ENCODE results near the gene TBC1D22A. TPM values are rescaled to one million over a fixed set of nuclear protein-coding genes. Genes with fewer than 3 reads are reported as not detected.

TBC1D22A gene
- total and polyA plus RNA-seq, 10 of the 15 experiments (the other 5 are each of a cell fraction or from before 2014, with no cell fraction given): 0.63 to 44.7 (median 27.4) TPM

DNA sequence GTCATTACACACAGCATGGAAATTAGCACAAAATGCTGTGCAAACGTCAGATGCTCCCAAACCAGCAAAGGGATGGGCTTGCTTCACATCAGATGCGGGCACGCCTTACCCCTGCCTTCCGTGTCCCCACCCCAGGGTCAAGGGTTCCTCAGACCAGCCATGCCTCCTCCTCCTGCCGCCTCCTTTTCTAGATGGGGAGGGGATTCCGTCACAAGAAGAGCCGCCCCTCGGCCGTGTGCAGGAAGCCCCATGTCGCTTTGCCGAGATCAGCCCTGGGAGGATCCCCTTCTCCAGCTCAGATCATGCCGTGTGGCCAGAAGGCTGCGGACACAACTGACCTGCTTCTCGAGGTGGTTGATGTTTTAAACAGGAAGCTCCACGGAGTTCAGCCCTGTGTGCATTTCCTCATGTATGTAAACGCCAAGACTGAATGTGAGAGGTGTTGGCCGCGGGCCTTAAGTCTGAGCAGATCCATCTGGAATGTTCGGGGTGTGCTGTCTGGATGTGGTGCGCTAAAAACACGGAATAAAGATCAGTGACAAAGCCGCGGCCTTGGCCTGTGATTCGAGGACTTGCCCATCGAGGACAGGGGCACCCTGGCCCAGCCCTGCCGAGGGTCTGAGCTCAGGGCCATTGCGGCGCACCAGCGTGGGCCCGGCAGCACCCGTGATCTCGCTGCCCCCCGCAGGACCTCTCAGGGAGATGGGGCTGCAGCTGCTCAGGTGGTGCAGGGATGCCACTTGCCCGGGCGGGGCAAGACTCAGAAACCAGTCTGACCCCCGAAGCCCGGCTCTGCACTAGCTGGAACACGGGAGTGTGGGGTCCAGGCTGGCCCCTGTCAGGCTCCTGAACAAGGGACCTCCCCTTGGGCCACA, 412.9 kb downstream of the TBC1D22A start:
- intact Hi-C loops (cut with micrococcal nuclease; ENCODE audit: unreplicated experiment): no loop called here
- Histone ChIP-seq H2AFZ (ENCODE audit: control insufficient read depth, low read depth, low read length) (no peak overlapping the region), H3K79me2 (ENCODE audit: control insufficient read depth, insufficient read depth, low read length) (no peaks in the 10 kb centered on the region), H3K9me3 (replicated peaks; ENCODE audit: control insufficient read depth, insufficient read depth, low read length) (no peaks in the 10 kb centered on the region; the same call in 2 of the 3 replicates), H3K4me3 (no peak overlapping the region), H3K36me3 (ENCODE audit: control insufficient read depth in 2 of 2, insufficient read depth in 2 of 2, low read length in 1 of 2) (peaks cover 0 to 3% of the 10 kb centered on the region in 2 experiments; a peak in 3 of 4 replicates), H3K4me1 (ENCODE audit: control insufficient read depth, insufficient read depth, low read length) (no peaks in the 10 kb centered on the region), H3K27ac (ENCODE audit: control insufficient read depth, insufficient read depth) (no peak overlapping the region), H4K20me1 (ENCODE audit: control insufficient read depth, insufficient read depth) (no peaks in the 10 kb centered on the region), H3K4me2 (ENCODE audit: control insufficient read depth, insufficient read depth) (no peak overlapping the region), H3K27me3 (replicated peaks in 1 of 2; ENCODE audit: control insufficient read depth in 2 of 2, insufficient read depth in 2 of 2, low read length in 1 of 2) (no peaks in the 10 kb centered on the region), H3K9ac (ENCODE audit: control insufficient read depth, insufficient read depth, low read length) (no peak overlapping the region)
- no TSS peak for BruUV-seq (replicated peaks)
- ATAC-seq: no peak
- 93% methylated on average over 35 of the region's 38 CpGs for WGBS (ENCODE audit: insufficient coverage, insufficient replicate concordance, low lambda C conversion rate, missing lambda C conversion rate)
- SMC1A ChIA-PET (ENCODE audit: uncharacterized antibody, unreplicated experiment): no interaction called here
- CTCF ChIA-PET: no interaction called here
- DNase-seq (ENCODE audit: low read depth, low spot score): no peak
- POLR2A ChIA-PET: no interaction called here
- RAD21 ChIA-PET (ENCODE audit: unreplicated experiment): no interaction called here
- in situ Hi-C loops (cut with MboI): no loop called here
- FAIRE-seq: no peak
- TF ChIP-seq SIX5 (IDR thresholded peaks at IDR 0.05; ENCODE audit: low read depth, low read length, severe bottlenecking): no peak
- TF ChIP-seq, protein P1, sequence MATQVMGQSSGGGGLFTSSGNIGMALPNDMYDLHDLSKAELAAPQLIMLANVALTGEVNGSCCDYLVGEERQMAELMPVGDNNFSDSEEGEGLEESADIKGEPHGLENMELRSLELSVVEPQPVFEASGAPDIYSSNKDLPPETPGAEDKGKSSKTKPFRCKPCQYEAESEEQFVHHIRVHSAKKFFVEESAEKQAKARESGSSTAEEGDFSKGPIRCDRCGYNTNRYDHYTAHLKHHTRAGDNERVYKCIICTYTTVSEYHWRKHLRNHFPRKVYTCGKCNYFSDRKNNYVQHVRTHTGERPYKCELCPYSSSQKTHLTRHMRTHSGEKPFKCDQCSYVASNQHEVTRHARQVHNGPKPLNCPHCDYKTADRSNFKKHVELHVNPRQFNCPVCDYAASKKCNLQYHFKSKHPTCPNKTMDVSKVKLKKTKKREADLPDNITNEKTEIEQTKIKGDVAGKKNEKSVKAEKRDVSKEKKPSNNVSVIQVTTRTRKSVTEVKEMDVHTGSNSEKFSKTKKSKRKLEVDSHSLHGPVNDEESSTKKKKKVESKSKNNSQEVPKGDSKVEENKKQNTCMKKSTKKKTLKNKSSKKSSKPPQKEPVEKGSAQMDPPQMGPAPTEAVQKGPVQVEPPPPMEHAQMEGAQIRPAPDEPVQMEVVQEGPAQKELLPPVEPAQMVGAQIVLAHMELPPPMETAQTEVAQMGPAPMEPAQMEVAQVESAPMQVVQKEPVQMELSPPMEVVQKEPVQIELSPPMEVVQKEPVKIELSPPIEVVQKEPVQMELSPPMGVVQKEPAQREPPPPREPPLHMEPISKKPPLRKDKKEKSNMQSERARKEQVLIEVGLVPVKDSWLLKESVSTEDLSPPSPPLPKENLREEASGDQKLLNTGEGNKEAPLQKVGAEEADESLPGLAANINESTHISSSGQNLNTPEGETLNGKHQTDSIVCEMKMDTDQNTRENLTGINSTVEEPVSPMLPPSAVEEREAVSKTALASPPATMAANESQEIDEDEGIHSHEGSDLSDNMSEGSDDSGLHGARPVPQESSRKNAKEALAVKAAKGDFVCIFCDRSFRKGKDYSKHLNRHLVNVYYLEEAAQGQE (IDR thresholded peaks at IDR 0.05; ENCODE audit: low read depth, low read length): no peak
- no peak for TF ChIP-seq CHD4 (IDR thresholded peaks at IDR 0.05)
- TF ChIP-seq CBX3 (IDR thresholded peaks at IDR 0.05; ENCODE audit: borderline replicate concordance, low read depth): no peak
- no peak for TF ChIP-seq YY1 (IDR thresholded peaks at IDR 0.05; ENCODE audit: low read depth, low read length)
- no peak for TF ChIP-seq BCL11A (IDR thresholded peaks at IDR 0.05; ENCODE audit: low read depth, low read length)
- no peak for TF ChIP-seq RAD21 (IDR thresholded peaks at IDR 0.05; ENCODE audit: insufficient read depth, low read depth, low read length)
- no peak for TF ChIP-seq NR2C2 (IDR thresholded peaks at IDR 0.05; ENCODE audit: borderline replicate concordance, control insufficient read depth, insufficient read length, low read depth)
- TF ChIP-seq, protein P2, sequence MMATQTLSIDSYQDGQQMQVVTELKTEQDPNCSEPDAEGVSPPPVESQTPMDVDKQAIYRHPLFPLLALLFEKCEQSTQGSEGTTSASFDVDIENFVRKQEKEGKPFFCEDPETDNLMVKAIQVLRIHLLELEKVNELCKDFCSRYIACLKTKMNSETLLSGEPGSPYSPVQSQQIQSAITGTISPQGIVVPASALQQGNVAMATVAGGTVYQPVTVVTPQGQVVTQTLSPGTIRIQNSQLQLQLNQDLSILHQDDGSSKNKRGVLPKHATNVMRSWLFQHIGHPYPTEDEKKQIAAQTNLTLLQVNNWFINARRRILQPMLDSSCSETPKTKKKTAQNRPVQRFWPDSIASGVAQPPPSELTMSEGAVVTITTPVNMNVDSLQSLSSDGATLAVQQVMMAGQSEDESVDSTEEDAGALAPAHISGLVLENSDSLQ (IDR thresholded peaks at IDR 0.05): no peak
- no peak for TF ChIP-seq ZSCAN29 (IDR thresholded peaks at IDR 0.05)
- TF ChIP-seq SPI1 (IDR thresholded peaks at IDR 0.05; ENCODE audit: borderline replicate concordance, insufficient read depth, low read depth, low read length): no peak
- TF ChIP-seq, protein P3, sequence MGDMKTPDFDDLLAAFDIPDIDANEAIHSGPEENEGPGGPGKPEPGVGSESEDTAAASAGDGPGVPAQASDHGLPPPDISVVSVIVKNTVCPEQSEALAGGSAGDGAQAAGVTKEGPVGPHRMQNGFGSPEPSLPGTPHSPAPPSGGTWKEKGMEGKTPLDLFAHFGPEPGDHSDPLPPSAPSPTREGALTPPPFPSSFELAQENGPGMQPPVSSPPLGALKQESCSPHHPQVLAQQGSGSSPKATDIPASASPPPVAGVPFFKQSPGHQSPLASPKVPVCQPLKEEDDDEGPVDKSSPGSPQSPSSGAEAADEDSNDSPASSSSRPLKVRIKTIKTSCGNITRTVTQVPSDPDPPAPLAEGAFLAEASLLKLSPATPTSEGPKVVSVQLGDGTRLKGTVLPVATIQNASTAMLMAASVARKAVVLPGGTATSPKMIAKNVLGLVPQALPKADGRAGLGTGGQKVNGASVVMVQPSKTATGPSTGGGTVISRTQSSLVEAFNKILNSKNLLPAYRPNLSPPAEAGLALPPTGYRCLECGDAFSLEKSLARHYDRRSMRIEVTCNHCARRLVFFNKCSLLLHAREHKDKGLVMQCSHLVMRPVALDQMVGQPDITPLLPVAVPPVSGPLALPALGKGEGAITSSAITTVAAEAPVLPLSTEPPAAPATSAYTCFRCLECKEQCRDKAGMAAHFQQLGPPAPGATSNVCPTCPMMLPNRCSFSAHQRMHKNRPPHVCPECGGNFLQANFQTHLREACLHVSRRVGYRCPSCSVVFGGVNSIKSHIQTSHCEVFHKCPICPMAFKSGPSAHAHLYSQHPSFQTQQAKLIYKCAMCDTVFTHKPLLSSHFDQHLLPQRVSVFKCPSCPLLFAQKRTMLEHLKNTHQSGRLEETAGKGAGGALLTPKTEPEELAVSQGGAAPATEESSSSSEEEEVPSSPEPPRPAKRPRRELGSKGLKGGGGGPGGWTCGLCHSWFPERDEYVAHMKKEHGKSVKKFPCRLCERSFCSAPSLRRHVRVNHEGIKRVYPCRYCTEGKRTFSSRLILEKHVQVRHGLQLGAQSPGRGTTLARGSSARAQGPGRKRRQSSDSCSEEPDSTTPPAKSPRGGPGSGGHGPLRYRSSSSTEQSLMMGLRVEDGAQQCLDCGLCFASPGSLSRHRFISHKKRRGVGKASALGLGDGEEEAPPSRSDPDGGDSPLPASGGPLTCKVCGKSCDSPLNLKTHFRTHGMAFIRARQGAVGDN (IDR thresholded peaks at IDR 0.05): no peak
- TF ChIP-seq, protein P4, sequence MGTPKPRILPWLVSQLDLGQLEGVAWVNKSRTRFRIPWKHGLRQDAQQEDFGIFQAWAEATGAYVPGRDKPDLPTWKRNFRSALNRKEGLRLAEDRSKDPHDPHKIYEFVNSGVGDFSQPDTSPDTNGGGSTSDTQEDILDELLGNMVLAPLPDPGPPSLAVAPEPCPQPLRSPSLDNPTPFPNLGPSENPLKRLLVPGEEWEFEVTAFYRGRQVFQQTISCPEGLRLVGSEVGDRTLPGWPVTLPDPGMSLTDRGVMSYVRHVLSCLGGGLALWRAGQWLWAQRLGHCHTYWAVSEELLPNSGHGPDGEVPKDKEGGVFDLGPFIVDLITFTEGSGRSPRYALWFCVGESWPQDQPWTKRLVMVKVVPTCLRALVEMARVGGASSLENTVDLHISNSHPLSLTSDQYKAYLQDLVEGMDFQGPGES (IDR thresholded peaks at IDR 0.05): no peak
- TF ChIP-seq TARDBP (IDR thresholded peaks at IDR 0.05; ENCODE audit: borderline replicate concordance): no peak

All from GM12878 (cell line).